ENCODE measurements around the gene ADGRF3.
"Not testable (repeated sequence)": the region's sequence is repeated elsewhere in the genome, so short reads cannot be mapped to it uniquely, and the experiment has no call there.

The ADGRF3 gene, protein sequence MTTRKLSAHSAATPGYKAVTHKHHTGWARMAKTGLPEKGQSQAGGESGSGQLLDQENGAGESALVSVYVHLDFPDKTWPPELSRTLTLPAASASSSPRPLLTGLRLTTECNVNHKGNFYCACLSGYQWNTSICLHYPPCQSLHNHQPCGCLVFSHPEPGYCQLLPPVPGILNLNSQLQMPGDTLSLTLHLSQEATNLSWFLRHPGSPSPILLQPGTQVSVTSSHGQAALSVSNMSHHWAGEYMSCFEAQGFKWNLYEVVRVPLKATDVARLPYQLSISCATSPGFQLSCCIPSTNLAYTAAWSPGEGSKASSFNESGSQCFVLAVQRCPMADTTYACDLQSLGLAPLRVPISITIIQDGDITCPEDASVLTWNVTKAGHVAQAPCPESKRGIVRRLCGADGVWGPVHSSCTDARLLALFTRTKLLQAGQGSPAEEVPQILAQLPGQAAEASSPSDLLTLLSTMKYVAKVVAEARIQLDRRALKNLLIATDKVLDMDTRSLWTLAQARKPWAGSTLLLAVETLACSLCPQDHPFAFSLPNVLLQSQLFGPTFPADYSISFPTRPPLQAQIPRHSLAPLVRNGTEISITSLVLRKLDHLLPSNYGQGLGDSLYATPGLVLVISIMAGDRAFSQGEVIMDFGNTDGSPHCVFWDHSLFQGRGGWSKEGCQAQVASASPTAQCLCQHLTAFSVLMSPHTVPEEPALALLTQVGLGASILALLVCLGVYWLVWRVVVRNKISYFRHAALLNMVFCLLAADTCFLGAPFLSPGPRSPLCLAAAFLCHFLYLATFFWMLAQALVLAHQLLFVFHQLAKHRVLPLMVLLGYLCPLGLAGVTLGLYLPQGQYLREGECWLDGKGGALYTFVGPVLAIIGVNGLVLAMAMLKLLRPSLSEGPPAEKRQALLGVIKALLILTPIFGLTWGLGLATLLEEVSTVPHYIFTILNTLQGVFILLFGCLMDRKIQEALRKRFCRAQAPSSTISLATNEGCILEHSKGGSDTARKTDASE

GRCh38 chr2:26346454-26347053 lies at the start of gene ADGRF3:
Gene ADGRF3 (minus strand): TSS chr2:26346789. CDS start chr2:26346234, 555 bp downstream.
- DNase-seq, result peak; percentile 86

GRCh38 chr2:26395394-26395793 lies 48.8 kb upstream of the ADGRF3 start:
- DNase-seq, result no peak

DNA sequence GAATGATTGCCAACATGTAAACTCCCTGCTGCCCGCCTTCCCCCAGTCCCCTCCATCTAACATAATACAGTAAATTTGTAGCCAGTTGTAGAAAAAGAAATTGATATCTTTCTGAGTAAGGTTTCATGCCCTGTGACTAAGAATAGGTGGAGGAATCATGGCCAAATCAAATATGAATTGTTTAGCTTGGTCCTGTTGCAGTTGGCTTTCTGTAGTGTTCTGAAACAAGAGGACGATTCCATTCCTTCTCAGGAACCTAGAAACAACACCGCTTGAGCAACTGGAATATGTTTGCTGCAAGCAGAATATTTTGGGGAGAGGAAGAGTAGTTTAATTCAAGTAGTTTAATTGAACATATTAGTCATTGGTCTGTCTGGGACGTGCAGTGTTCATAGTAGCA lies 48.1 kb upstream of the ADGRF3 start:
- no peak for DNase-seq

DNA sequence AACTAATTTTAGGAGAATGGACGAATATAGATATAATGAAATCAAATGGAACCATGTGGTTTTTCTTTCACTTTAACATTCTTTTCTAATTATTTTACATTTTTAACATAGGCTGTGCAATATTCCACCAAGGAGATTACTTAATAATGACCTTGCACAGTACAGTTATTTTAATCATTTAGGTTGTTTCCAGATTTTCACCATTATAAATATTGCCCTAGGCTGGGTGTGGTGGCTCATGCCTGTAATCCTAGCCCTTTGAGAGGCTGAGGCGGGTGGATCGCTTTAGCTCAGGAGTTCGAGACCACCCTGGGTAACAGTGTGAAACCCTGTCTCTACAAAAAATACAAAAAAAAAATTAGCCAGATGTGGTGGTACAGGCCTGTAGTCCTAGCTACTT lies 40.6 kb upstream of the ADGRF3 start:
- DNase-seq, result no peak

GRCh38 chr2:26384597-26384996 lies 38.0 kb upstream of the ADGRF3 start:
- no peak for DNase-seq

DNA sequence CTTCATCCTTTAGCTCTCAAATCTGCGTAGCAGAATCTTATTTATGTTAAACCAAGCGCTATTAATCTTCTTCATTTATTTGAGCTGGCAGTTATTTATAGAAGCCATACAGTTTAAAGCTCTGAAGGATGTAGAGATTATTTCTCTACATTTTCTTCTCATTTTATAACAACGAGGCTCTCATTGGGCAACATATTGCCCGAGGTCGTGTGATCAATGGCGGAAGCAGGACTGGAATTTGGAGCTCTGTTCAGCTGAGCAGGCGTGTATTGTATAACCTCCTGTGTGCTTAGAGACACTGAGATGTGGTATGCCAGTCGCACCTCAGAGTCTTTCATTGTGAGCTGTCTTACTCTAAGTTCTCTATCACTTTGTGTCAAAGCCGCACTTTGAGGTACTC lies 37.6 kb upstream of the ADGRF3 start:
- no peak for DNase-seq

- DNase-seq, result no peak
Measured at GRCh38 chr2:26382564-26382963, 36.0 kb upstream of the ADGRF3 start.

DNA sequence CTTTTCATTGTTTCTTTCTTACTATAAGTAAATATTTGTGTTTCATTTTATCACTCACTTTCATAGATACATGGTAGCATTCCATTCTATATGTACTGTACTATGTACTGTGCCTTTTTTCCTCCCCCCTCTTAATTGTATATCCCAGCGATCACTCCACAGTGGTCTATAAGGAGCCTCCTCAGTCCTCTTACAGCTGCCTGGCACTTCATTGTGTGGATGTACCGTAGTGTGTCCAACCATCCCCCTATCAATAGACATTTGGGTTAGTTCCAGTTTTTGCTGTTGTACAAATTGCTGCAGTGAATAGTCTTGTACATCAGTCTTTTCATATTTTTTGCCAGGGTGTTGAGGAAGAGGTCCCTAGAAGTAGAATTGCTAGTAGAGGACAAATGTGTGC lies 33.7 kb upstream of the ADGRF3 start:
- DNase-seq, result no peak

- no peak for DNase-seq
Measured at GRCh38 chr2:26376799-26377198, 30.2 kb upstream of the ADGRF3 start.

DNA sequence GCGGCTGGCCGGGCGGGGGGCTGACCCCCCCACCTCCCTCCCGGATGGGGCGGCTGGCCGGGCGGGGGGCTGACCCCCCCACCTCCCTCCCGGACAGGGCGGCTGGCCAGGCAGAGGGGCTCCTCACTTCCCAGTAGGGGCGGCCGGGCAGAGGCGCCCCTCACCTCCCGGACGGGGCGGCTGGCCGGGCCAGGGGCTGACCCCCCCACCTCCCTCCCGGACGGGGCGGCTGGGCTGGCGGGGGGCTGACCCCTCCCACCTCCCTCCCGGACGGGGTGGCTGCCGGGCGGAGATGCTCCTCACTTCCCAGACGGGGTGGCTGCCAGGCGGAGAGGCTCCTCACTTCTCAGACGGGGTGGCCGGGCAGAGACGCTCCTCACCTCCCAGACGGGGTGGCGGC lies 24.3 kb upstream of the ADGRF3 start:
- not testable (repeated sequence) for DNase-seq

DNA sequence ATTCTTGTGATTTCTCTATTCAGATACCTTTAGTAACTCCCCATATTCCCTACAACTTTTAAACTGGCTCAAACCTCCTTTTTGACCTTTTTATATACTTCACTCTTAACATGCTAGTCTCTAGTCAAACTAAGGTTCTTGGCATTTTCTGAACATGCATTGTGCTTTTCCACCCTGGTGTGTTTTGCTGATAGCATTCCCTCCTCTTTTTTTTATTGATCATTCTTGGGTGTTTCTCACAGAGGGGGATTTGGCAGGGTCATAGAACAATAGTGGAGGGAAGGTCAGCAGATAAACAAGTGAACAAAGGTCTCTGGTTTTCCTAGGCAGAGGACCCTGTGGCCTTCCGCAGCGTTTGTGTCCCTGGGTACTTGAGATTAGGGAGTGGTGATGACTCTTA lies 23.1 kb upstream of the ADGRF3 start:
- DNase-seq, result not testable (repeated sequence)

DNA sequence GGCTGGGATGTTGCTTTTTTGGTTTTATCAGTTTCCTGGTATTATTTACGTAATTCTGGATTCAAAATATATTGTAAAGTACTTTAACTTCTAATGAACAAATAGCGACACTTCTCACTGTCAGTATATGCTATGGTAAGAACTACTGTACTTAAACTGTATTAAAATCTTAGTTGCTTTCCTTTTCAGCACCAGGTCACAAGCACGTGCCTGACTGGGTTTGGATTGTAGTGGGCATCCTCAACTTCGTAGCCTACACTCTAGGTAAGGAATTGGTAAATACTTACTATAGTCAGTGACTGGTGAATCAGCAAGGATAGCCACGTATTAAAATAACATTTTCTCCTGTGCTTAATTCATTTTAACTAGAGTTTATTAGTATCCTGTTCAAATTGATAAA lies 20.4 kb upstream of the ADGRF3 start:
- DNase-seq, result no peak

GRCh38 chr2:26364669-26365068 lies 18.1 kb upstream of the ADGRF3 start:
- DNase-seq, result no peak

- DNase-seq, result no peak
Measured at GRCh38 chr2:26363958-26364357, 17.4 kb upstream of the ADGRF3 start.

DNA sequence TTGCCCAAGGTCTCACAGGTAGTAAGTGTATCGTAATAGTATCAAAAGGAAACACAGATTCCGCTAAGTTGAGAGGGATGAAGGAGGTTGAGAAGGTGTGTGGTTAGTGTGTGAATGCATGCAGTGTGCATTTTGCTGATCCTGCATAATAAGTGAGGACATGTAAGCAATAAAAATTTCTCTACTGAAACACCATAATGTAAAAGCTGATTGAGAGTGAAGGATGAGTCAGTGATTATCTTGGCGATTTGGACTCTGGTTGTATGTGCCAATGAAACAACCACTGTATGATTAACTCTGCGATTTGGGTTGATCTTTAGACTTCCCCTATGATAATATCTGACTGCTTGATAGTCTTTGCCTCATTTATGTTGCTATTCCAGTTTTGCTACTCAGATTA lies 16.7 kb upstream of the ADGRF3 start:
- DNase-seq, result no peak

DNA sequence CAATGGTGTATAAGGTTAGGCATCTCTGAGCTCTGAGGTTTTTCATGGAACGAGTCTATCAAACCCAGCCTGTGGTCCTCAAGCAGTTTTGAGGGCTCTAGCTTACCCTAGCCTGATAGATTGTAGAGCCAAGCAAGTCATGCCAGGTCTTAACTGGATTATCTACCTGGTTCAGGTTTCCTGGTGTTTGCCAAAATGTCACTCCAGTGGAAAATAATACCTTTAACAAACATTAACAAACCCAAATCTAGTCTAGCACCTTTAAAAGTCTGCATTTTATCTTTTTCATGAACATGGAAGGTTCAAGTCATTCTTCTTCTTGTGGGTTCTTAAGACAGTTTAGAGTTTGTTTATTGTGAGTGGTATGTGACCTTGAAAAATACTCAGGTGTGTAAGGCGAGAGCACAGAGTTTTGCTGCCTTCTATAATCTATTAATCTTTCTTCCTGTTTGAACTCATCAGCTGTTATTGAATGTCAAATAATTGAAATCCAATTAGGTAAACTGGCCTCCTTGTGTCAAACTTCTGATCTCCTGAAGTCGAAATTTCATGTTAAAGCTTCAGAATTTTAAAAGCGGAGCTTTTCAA lies 13.4 kb upstream of the ADGRF3 start:
- no peak for DNase-seq

GRCh38 chr2:26356771-26357170 lies 10.2 kb upstream of the ADGRF3 start:
- DNase-seq, result no peak

DNA sequence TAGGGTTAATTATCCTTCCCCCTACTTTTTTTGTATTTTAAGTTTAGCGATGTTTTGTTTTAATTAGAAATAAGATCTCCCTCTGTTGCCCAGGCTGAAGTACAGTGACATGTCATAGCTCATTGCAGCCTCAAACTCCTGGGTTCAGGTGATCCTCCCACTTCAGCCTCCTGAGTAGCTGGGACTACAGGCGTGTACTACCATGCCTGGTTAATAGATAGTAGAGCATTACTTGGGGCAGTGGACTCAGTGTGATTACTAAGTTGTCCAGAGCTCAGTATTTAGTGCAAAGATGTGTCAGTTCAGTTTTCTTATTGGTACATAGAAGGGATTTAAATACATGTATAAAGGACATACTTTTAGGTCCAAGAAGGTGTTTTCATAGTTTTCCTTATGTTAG lies 9.5 kb upstream of the ADGRF3 start:
- no peak for DNase-seq

- DNase-seq, result peak; percentile 95
Measured at GRCh38 chr2:26355038-26355995, 8.7 kb upstream of the ADGRF3 start.

- DNase-seq, result not testable (repeated sequence)
Measured at GRCh38 chr2:26354469-26354868, 7.9 kb upstream of the ADGRF3 start.

DNA sequence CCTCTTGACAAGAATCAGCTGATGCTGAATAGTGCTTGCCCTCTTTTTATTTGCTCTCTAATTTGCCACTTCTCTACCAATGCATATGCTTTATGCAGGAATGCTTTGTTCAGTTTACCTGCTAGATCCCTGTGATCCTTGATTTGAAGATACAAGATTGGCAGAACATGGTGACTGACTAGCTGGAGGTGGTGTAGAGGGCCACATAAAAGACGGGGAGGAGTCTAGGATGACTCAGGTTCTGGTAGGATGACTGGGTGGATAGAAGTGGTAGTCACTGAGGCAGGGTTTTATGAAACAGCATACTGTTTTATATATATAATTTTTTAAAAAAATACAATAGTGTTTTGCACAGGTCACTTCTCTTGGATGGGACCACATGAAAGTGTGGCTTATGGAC lies 6.3 kb upstream of the ADGRF3 start:
- peak; percentile 29 for DNase-seq

All from OCI-M1 (cell line).